GM18508 (cell line): ENCODE data around the gene PPP6R1.

Source experiments
- ATAC-seq: cut with Tn5 transposase; IDR thresholded peaks from one replicate; pipeline ENCODE4 v1.9.1; 2021; ENCODE audit warnings: moderate number of reproducible peaks; ENCODE audit not compliant: insufficient read depth, unreplicated experiment

Gene PPP6R1, protein sequence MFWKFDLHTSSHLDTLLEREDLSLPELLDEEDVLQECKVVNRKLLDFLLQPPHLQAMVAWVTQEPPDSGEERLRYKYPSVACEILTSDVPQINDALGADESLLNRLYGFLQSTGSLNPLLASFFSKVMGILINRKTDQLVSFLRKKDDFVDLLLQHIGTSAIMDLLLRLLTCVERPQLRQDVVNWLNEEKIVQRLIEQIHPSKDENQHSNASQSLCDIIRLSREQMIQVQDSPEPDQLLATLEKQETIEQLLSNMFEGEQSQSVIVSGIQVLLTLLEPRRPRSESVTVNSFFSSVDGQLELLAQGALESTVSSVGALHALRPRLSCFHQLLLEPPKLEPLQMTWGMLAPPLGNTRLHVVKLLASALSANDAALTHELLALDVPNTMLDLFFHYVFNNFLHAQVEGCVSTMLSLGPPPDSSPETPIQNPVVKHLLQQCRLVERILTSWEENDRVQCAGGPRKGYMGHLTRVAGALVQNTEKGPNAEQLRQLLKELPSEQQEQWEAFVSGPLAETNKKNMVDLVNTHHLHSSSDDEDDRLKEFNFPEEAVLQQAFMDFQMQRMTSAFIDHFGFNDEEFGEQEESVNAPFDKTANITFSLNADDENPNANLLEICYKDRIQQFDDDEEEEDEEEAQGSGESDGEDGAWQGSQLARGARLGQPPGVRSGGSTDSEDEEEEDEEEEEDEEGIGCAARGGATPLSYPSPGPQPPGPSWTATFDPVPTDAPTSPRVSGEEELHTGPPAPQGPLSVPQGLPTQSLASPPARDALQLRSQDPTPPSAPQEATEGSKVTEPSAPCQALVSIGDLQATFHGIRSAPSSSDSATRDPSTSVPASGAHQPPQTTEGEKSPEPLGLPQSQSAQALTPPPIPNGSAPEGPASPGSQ

DNA sequence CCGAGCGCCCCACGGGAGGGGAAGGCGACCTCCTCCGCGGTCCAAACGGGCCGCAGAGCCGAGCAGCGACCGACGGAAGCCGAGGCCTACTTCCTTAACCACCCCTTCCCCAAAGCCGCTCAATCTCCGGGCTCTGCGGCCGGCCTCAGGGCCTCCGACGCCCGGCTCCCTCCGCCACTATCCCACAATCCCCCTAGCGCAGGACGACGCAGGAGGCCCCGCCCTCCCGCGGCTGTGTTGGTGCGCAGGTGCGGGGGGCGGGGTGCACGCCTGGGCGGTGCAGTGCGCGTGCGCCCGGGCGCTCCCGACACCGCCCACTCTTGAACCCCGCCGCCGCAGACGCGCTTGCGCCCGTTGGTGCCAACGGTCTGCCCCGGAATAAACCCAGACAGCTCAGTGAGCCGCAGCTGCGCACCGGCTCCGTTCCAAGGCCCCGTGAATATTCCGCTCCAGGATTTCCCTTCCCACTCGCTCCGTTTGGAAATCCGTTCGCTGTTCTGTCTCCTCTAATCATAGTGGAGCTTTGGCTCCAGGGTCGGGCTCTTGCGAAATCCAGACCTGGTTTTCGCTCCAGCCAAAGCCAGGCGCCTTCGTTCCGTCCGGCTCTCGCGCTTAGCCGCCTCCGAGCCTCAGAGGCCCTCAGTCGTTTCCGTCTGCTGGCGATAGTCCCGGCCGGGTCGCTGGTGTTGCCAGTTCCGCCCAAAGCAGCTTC, at the start of gene PPP6R1:
Gene PPP6R1, minus strand, starts transcription at position 190 of the 712 bp plus-strand sequence. CDS start 11,914 bp downstream, outside the sequence.
- peak; percentile 55 for ATAC-seq

DNA sequence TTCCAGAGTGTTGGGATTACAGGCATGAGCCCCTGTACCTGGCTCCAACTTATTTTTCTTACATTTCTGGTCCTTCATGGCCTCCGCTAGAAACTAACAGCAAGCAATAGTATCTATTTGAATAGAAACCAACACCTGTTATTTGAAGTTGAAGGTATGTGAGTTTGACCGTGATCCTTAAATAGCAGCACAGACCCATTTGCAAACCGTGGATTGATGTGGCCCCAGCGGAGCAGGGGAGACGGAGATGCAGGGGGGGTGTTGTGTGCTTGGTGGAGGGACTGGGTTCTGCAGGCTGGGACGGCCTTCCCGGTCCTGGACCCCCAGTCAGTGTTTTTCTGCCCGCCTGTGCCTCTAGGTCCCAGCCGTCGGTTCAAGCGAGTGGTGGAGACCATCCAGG, 49.5 kb upstream of the PPP6R1 start:
- ATAC-seq: no peak

DNA sequence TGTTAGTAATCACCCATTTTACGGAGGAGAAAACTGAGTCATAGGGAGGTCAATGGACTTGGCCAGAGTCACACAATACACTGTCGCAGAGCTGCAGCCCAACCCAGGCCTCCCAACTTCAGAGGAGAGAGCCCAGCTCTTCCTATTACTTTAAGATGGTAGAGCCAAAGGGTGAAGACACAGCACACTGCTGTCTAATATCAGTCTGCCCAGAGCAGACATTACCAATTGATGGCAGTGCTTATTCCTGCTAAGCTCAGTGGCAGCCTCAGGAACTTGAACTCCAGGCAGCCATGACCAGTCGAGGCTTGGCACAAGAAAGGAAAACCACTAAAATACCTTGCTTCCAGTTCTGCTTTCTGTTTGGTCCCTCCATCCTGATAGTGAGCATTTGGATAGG, 47.9 kb upstream of the PPP6R1 start:
- no peak for ATAC-seq

DNA sequence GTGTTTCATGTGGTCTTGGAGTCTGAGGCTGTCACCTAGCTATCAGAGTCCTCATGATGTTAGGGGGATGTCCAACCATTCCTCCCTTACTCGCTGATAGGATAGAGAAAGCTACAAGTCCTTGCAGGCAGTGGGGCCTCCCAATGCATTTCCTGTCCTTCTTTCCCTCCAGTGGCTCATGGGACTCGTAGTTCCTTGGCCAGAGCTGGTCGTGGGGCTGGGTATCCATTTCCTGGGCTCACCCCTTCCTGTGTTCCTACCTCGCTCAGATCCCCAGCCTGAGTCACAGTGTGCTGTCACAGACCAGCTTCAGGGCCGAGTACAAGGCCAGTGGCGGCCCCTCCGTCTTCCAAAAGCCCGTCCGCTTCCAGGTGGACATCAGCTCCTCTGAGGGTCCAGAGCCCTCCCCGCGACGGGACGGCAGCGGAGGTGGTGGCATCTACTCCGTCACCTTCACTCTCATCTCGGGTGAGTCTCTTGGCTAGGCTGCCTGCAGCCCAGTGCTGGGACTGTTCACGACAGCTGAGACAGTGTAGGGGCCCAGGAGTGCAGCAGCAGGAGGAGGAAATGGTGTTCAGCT, 47.3 kb upstream of the PPP6R1 start:
- no peak for ATAC-seq

DNA sequence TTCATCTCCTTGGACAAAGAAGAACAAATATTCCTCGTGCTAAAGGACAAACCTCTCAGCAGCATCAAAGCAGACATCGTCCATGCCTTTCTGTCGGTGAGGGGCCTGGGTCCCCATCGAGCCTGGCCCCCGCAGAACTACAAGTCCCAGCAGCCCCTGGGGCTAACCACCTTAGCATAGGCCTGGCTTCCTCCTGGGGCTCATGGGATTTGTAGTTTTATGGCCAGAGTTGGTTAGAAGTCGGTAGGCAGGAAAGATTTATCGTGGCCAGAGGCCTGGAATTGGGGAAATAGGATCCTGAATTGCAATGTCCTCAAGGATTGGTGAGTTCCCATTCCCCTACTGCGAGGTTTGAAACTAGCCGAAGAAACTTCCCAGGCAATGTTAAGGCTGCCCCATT, 46.7 kb upstream of the PPP6R1 start:
- ATAC-seq: no peak

DNA sequence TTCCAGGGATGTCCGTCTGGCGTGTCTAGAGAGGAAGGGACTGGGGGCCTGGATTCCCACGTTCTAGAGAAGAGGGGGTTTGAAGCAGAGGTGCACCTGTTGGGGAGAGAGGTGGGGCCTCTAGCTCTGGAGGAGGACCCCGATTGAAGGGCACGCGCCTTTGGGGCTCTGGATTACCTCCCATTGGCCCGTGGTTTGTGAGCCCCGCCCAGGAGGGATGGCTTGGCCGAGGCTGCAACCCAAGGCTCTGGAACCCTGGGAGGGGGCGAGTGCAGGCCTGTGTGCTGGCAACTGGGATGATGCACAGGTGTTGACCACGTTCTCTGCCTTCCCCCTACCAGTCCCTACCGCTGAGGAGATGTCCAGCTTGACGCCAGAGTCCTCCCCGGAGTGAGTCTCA, 46.2 kb upstream of the PPP6R1 start:
- ATAC-seq: no peak

DNA sequence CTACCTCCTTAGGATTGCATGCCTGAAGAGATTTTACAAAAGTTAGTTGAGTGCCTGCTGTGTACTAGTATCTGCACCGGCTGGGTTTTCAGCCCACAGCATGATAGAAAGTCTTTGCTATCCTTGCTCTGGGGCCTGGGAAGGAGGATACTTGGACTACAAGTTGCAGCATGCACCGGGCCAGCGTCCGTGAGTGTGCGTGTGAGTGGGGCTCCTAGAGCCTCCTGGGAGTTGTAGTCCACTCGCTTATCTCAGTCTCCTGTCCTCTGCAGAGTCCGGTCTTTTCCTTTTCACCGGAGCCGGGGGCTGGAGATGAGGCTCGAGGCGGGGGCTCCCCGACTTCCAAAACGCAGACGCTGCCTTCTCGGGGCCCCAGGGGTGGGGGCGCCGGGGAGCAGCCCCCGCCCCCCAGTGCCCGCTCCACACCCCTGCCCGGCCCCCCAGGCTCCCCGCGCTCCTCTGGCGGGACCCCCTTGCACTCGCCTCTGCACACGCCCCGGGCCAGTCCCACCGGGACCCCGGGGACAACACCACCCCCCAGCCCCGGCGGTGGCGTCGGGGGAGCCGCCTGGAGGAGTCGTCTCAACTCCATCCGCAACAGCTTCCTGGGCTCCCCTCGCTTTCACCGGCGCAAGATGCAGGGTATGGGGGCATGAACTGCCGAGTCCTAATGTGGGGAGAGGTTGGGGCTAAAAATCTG, 45.6 kb upstream of the PPP6R1 start:
- no peak for ATAC-seq

DNA sequence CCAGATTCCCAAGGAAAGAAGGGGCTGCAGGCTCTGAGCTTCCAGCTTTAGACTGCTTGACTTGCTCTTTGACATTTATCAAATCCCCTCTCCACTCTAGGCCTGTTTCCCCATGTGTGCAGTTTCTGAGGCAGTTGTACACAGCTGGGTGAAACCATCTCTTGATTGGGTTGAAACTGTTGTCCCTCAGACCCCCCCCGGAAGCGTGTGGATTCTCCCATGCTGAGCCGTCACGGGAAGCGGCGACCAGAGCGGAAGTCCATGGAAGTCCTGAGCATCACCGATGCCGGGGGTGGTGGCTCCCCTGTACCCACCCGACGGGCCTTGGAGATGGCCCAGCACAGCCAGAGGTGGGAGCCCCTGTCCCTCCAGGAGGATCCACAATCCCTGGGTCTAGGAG, 44.7 kb upstream of the PPP6R1 start:
- ATAC-seq: no peak

DNA sequence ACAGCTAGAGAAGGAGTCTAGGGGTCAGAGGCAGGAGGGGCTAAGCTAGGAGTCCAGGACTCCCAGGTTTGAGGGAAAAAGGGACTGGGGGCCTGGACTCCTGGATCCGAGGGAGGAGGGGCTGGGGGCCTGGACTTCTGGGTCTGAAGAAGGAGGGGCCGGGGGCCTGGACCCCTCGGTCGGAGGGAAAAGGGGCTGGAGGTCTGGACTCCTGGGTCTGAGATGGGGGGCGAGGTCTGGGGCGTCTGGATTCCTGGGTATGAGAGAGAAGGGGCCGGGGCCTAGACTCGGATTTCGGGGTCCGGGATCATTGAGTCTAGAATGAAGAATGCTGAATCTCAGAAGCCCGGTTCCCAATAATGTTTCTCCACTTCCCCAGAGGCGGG, 43.5 kb upstream of the PPP6R1 start:
- no peak for ATAC-seq

DNA sequence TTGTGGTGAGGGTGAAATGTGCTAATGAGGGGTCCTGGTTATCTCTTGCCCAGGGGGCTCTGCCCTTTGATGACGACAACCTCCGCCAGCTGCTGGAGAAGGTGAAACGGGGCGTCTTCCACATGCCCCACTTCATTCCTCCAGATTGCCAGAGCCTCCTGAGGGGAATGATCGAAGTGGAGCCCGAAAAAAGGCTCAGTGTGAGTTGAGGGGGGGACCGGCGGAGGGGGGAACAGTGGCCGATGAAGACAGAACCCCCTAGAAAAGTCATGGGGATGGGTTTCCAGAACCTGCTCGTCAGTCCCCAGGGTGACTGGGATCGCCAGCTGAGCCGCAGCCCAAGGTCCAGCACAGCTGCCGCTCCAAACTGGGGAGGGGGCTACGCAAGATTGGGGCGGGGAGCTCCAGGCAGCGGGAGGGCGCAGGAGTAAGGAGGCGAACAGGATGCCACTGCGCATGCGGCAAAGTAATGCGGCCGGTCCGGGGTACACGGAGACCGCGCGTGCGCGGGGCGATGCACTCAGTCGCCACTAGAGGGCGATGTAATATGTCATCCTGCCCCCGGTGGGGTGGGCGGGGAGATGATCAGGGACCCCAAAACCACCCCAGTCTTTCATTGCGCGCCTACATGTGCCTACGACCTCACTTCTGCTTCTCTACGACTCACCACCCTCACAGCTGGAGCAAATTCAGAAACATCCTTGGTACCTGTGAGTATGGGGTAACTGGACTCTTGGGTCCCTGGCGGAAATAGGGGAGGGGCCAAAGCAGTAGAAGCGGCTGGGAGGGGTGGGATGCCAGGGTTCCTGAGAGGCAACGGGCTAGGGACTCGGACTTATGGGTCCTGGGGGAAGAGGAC, 42.9 kb upstream of the PPP6R1 start:
- no peak for ATAC-seq

DNA sequence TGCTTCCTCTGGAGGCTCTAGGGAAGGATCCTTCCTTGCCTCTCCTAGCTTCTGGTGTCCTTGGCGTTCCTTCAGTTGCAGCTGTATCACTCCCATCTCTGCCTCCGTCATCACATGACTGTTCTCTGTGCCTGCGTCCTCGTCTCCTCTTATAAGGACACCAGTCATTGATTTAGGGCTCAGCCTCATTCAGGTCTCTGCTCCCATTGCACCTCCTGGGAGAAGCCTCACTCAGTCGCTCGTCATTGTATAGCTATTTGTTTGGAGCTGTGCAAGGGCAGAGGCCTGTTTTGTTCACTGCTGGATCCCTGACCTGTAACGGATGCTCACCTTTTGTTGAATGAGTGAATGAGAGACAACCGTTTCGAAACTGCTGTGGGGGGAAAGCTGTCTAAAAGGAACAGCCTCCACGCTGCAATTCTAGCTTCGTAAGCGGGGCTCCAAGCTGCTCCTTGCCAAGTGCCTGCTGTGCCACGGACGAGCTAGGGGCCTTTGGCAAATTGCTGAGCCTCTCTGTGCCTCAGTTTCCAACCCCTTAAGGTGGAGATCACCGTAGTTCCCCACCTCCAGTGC, 42.2 kb upstream of the PPP6R1 start:
- ATAC-seq: no peak

DNA sequence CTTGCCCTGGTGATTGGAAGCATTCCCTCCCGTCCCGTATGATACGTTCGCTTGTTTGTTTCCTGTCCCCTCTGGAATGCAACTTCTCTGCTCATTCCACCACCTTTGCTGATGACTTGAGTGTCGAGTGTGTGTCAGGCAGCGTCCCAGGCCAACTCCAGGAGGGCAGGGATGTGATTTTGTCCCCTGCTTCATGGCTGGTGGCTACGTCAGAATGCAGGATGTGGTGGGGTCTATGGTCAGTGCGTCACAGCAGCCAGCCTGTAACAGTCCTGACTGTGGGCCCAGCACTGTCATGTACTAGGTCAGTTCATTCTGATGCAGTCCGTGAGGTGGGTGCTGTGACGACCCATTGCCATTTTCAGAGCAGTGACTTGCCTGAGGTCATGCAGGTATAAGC, 41.2 kb upstream of the PPP6R1 start:
- no peak for ATAC-seq

DNA sequence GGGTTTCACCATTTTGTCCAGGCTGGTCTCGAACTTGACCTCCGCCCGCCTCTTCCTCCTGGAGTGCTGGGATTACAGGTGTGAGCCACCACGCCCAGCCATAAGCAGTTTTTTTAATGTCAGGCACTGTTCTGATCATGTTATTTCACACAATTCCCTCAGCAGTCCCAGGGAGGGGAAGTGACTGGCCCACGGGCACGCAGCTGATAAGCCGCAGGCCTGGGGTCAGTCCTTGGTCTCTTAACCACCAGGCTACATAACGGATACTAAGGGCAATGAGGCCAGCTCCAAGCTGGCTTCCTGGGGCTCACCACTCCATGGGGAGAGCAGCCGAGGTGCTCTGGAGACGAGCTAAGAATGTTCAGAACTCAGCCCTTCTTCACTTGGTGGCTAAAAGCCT, 38.5 kb upstream of the PPP6R1 start:
- ATAC-seq: no peak

DNA sequence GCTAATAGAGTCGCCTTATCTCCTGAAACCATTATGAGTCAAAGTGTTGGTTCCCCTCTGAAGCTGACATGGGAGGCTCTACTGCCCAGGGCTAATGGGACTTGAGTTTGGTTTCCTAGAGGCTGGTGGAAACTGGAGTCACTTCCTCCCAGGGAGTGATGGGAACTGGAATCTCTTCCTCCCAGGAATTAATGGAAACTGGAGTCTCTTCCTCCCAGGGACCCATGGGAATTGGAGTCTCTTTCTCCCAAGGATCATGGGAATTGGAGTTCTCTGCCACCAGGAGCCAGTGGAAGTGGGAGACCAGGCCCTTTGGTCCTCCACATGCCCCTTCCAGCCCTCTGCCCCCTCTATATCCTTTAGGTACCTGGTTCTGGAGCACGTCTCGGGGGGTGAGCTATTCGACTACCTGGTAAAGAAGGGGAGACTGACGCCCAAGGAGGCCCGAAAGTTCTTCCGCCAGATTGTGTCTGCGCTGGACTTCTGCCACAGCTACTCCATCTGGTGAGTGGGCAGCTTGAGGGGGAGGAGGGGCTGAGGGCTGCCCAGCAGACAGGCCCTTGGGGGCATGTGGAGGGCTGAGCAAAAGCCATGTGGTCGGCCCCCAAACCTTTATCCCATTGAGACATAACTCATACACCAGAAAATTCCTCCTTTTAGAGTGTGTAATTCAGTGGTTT, 30.4 kb upstream of the PPP6R1 start:
- ATAC-seq: no peak

DNA sequence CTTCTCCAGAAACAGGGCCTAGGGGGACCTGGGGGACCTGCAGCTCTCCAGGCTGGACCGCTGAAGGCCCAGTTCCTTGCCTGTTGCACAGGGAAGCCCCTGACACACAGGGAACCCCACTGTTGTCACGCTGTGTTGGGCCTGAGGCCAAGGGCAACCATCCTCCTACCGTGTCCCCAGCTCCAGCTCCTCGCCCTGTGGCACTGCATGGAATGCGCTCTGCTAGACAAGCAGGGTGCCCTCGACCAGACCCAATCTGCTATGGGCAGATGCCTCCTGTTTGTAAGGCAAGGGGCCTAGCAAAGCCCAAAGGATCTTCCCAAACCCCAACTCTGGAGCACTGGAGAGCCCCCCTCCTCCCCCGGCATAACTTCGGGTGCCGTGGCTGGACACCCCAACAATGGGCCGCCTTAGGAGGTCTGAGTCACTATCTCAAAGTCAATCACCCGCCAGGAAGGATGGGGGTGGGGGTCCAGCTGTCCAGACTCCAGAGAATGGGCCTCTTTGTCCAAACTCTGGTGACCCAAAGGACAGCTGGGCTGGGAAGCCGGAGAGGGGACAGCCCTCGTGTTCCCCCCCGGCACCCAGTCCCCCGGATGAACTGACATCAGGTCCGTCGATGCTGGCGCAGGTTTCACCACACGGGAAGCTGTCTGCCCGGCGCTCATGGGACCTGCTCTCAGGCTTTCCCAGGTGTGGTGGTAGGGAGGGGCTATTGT, 28.7 kb upstream of the PPP6R1 start:
- ATAC-seq: no peak

DNA sequence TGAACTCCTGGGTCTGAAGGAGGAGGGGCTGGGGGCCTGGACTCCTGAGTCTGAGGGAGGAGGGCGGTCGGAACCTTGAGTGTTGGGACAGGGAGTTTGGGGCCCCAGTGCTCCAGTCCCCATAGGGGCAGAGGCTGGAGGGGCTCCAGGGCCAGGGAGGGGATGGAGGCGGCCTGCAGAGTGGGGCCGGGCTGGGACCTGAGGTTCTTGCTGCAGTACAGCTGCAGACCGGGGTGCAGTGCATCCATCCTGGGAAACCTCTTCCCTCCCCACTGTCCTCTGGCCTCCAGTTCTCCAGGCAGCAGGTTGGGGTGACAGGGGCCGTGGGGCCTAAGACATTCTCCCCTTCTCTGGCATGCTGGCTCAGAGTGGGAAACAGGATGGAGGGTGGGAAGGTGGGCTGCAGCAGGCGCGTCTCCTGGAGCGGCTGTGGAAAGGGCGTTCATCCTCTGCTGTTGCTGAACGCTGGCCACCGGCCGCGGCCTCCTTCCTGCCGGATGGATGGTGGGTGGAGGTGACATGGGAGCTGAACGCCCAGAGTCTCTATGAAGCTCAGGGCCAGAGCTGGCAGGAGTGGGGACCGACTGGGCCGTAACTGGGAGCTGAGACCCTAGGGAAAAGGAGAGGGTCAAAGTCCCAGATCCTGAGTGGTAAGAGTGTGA, 26.5 kb upstream of the PPP6R1 start:
- no peak for ATAC-seq
